Transverse colon (tissue), 4 donors: ENCODE results near the gene TAS2R16. TPM values are rescaled to one million over a fixed set of nuclear protein-coding genes. Genes with fewer than 3 reads are reported as not detected.

Experiments
- DNase-seq: peaks from one replicate; pipeline ENCODE4 v3.0.0-alpha.2; 2019
- H3K27ac ChIP-seq, 4 donors: fragments of 200-600 bp; sonication (generic); 2 replicates each; pipeline ENCODE4 v1.5.1; 2016 to 2018; ENCODE audit warnings: inconsistent platforms in 4 of 4
- H3K27me3 ChIP-seq: fragments of 200-600 bp; sonication (generic); 2 replicates; pipeline ENCODE4 v1.5.1; 2017; ENCODE audit warnings: inconsistent platforms
- H3K36me3 ChIP-seq, 4 donors: fragments of 200-600 bp; sonication (generic); 2 replicates each; pipeline ENCODE4 v1.5.1; 2017 to 2019; ENCODE audit warnings: inconsistent platforms in 4 of 4
- H3K4me1 ChIP-seq, 4 donors: fragments of 200-600 bp; sonication (generic); 2 replicates each; pipeline ENCODE4 v1.5.1; 2017 to 2020; ENCODE audit warnings: inconsistent platforms in 4 of 4
- H3K4me3 ChIP-seq, 4 donors: fragments of 200-600 bp; sonication (generic); 1 replicate in 1 of 4; 2 replicates in 3 of 4; pipeline versions ENCODE4 v1.5.1 to v1.6.1; 2017 to 2019; ENCODE audit warnings: inconsistent platforms in 4 of 4
- H3K9me3 ChIP-seq, 2 donors: fragments of 200-600 bp; sonication (generic); 2 replicates each; pipeline ENCODE4 v1.5.1; 2017 to 2019; ENCODE audit warnings: inconsistent platforms in 2 of 2
- CTCF ChIP-seq, 5 experiments: fragments of 200-600 bp in 3 of 5; fragments of 450-650 bp in 2 of 5; sonication (generic) in 3 of 5; IDR thresholded peaks; 1 replicate in 2 of 5; 2 replicates in 3 of 5; pipeline ENCODE4 v1.5.1; 2016 to 2017; ENCODE audit warnings: antibody characterized with exemption in 5 of 5, inconsistent platforms in 3 of 5, mild to moderate bottlenecking in 2 of 5, moderate library complexity in 1 of 5
- EP300 ChIP-seq: sonication (generic); formaldehyde crosslinking; IDR thresholded peaks from one replicate; pipeline ENCODE4 v1.6.1; 2017; ENCODE audit warnings: antibody characterized with exemption, low read depth
- POLR2A ChIP-seq: fragments of 450-650 bp; IDR thresholded peaks from one replicate; pipeline ENCODE4 v1.6.1; 2016; ENCODE audit warnings: antibody characterized with exemption, mild to moderate bottlenecking, moderate library complexity
- POLR2AphosphoS5 ChIP-seq, 3 donors: sonication (generic); formaldehyde crosslinking; IDR thresholded peaks; one replicate each; pipeline ENCODE4 v1.6.1; 2016; ENCODE audit warnings: antibody characterized with exemption in 3 of 3
- WGBS, 2 donors: methylation state at CpG; one replicate each; pipeline ENCODE4 v1.1.5; 2018; ENCODE audit warnings: low coverage in 1 of 2; 5-methylcytosine and 5-hydroxymethylcytosine counted together
- in situ Hi-C, 4 donors: fragments of 200-750 bp; cut with MboI; loops; one replicate each; pipeline versions ENCODE4 v1.15.0 to v1.15.1; 2017; ENCODE audit warnings: low sequenced_read_pairs in 3 of 4, low pct_ligation_motif_present in 1 of 4, low pct_unique_long_range_greater_than_20kb in 1 of 4
- intact Hi-C: fragments of 100-400 bp; cut with DNase I; formaldehyde crosslinking; loops from one replicate; pipeline ENCODE4 v1.15.1; 2023; ENCODE audit warnings: low total_unique reads
- total RNA-seq, 4 donors: library from RNA; depleted of rRNA; stranded (reverse); fragments of >200 nt; gene quantifications; one replicate each; pipeline ENCODE4 v1.1.0, GENCODE V29; 2016

TAS2R16 gene
- total RNA-seq, 4 donors from 2014 or later = not detected

GRCh38 chr7:123022576-123022975 is 27.1 kb upstream of the TAS2R16 start:
- no peaks in the 10 kb centered on the region for H3K36me3 ChIP-seq
- WGBS, 2 donors = 39 to 57% methylated on average over 1 of the region's 1 CpG
- no peak overlapping the region for H3K4me3 ChIP-seq

GRCh38 chr7:123012435-123012834 is 16.9 kb upstream of the TAS2R16 start:
- no peak for TF ChIP-seq POLR2AphosphoS5 (IDR thresholded peaks at IDR 0.05)
- TF ChIP-seq CTCF (IDR thresholded peaks at IDR 0.05) = no peak
- no peak for TF ChIP-seq POLR2A
- TF ChIP-seq EP300 = no peak
- Histone ChIP-seq H3K9me3 (no peaks in the 10 kb centered on the region), H3K36me3 (no peaks in the 10 kb centered on the region), H3K27ac (no peak overlapping the region), H3K27me3 (no peaks in the 10 kb centered on the region), H3K4me1 (no peaks in the 10 kb centered on the region), H3K4me3 (no peak overlapping the region)
- in situ Hi-C loops (no loop called here), intact Hi-C loops (no loop called here)
- DNase-seq = no peak

More at GRCh38 chr7:123022576-123022975, 27.1 kb upstream of the TAS2R16 start:
- Histone ChIP-seq H3K4me1 (no peaks in the 10 kb centered on the region), H3K27ac (no peak overlapping the region), H3K27me3 (no peaks in the 10 kb centered on the region), H3K9me3 (peaks cover 2 to 6% of the 10 kb centered on the region in 2 donors)
- TF ChIP-seq POLR2AphosphoS5 (IDR thresholded peaks at IDR 0.05) (no peak), POLR2A (no peak), EP300 (no peak), CTCF (IDR thresholded peaks at IDR 0.05) (no peak)
- DNase-seq = no peak
- in situ Hi-C loops = no loop called here
- intact Hi-C loops = no loop called here

GRCh38 chr7:123011766-123012369 is 16.4 kb upstream of the TAS2R16 start:
- TF ChIP-seq POLR2AphosphoS5 (IDR thresholded peaks at IDR 0.05) (no peak), EP300 (no peak), CTCF (IDR thresholded peaks at IDR 0.05) (no peak), POLR2A (no peak)
- Histone ChIP-seq H3K27me3 (no peaks in the 10 kb centered on the region), H3K9me3 (no peaks in the 10 kb centered on the region), H3K36me3 (no peaks in the 10 kb centered on the region), H3K4me3 (no peak overlapping the region), H3K27ac (no peak overlapping the region), H3K4me1 (no peaks in the 10 kb centered on the region)
- in situ Hi-C loops = no loop called here
- intact Hi-C loops = no loop called here
- WGBS, 2 donors = 58 to 71% methylated on average over 2 of the region's 2 CpGs
- DNase-seq = no peak

GRCh38 chr7:123004931-123005330 is 9.4 kb upstream of the TAS2R16 start:
- in situ Hi-C loops (no loop called here), intact Hi-C loops (no loop called here)
- TF ChIP-seq POLR2A (no peak), CTCF (IDR thresholded peaks at IDR 0.05) (no peak), EP300 (no peak), POLR2AphosphoS5 (IDR thresholded peaks at IDR 0.05) (no peak)
- DNase-seq = no peak
- Histone ChIP-seq H3K27ac (no peak overlapping the region), H3K36me3 (no peaks in the 10 kb centered on the region), H3K9me3 (no peaks in the 10 kb centered on the region), H3K27me3 (no peaks in the 10 kb centered on the region), H3K4me3 (no peak overlapping the region), H3K4me1 (no peaks in the 10 kb centered on the region)
- WGBS, 2 donors = 40 to 67% methylated on average over 1 of the region's 1 CpG
